ENCODE results near the gene SLC35D1. TPM values are rescaled to one million over a fixed set of nuclear protein-coding genes. Genes with fewer than 3 reads are reported as not detected.
"Not testable (repeated sequence)": the region's sequence is repeated elsewhere in the genome, so short reads cannot be mapped to it uniquely, and the experiment has no call there.

Gene SLC35D1
- total and polyA plus RNA-seq, 2 experiments from 2014 or later, result 9.1 to 14.9 TPM

DNA sequence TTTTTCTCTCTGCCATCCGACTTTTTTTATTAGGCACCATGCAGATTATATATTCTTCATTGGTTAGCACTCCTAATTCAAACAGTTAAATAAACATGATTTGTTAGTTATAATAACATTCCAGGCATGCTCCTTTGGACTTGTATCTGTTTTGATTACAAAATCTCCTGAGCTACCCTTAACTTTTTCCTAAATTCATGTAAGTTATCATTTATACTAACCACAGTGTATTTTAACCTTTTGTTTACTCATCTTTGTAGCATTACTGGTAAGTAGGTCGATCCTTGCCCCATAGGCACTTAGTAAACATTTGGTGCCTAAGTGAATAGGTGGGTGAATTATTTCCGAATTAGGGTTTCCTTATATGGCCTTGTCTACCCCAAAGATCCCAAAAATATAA is 85.4 kb downstream of the SLC35D1 start:
- Histone ChIP-seq H3F3A (ENCODE audit: insufficient read depth) (no peaks in the 10 kb centered on the region), H3K4me1 (ENCODE audit: insufficient read depth) (no peaks in the 10 kb centered on the region), H3K27me3 (replicated peaks; ENCODE audit: insufficient read depth) (no peaks in the 10 kb centered on the region), H3K79me2 (ENCODE audit: insufficient read depth) (peaks cover 70% of the 10 kb centered on the region), H2AFZ (no peak overlapping the region), H3K4me3 (no peak overlapping the region), H3K9me3 (ENCODE audit: low read depth) (peaks cover 4% of the 10 kb centered on the region), H3K4me2 (ENCODE audit: unreplicated experiment) (no peak overlapping the region), H3K9ac (no peak overlapping the region), H3K27ac (no peak overlapping the region), H4K20me1 (ENCODE audit: insufficient read depth) (no peaks in the 10 kb centered on the region), H3K36me3 (ENCODE audit: low read depth) (peaks cover 76% of the 10 kb centered on the region), H3K9me2 (ENCODE audit: insufficient read depth) (no peaks in the 10 kb centered on the region)
- 96% methylated on average over 3 of the region's 3 CpGs for WGBS, 2 experiments (ENCODE audit: low coverage in 1 of 2, low lambda C conversion rate in 2 of 2, missing lambda C conversion rate in 2 of 2)
- in situ Hi-C loops (cut with MboI), result no loop called here
- TF ChIP-seq EZH2 (IDR thresholded peaks at IDR 0.05; ENCODE audit: insufficient read depth, poor library complexity, severe bottlenecking), result no peak
- TF ChIP-seq EZH2phosphoT487 (IDR thresholded peaks at IDR 0.05; ENCODE audit: insufficient read depth, low read depth), result no peak
- DNase-seq, result no peak

DNA sequence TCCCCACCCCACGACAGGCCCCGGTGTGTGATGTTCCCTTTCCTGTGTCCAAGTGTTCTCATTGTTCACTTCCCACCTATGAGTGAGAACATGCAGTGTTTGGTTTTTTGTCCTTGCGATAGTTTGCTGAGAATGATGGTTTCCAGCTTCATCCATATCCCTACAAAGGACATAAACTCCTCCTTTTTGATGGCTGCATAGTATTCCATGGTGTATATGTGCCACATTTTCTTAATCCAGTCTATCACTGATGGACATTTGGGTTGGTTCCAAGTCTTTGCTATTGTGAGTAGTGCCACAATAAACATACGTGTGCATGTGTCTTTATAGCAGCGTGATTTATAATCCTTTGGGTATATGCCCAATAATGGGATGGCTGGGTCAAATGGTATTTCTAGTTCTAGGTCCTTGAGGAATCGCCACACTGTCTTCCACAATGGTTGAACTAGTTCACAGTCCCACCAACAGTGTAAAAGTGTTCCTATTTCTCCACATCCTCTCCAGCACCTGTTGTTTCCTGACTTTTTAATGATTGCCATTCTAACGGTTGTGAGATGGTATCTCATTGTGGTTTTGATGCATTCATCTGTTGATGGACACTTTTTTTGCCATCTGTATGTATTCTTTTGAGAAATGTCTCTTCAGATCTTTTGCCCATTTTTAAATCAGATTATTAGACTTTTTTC is 87.6 kb downstream of the SLC35D1 start:
- H3K4me1 ChIP-seq (ENCODE audit: insufficient read depth); in situ Hi-C loops (cut with MboI); H3F3A ChIP-seq (ENCODE audit: insufficient read depth); H3K9me3 ChIP-seq (ENCODE audit: low read depth); H4K20me1 ChIP-seq (ENCODE audit: insufficient read depth); H3K9ac ChIP-seq; H3K4me2 ChIP-seq (ENCODE audit: unreplicated experiment); H2AFZ ChIP-seq; H3K27me3 ChIP-seq (replicated peaks; ENCODE audit: insufficient read depth); H3K9me2 ChIP-seq (ENCODE audit: insufficient read depth); H3K27ac ChIP-seq; H3K4me3 ChIP-seq; DNase-seq: not testable (repeated sequence)
- Histone ChIP-seq H3K36me3 (ENCODE audit: low read depth) (peaks cover 82% of the 10 kb centered on the region), H3K79me2 (ENCODE audit: insufficient read depth) (peaks cover 80% of the 10 kb centered on the region)
- 87 to 95% methylated on average over 6 to 7 of the region's 7 CpGs for WGBS, 2 experiments (ENCODE audit: low coverage in 1 of 2, low lambda C conversion rate in 2 of 2, missing lambda C conversion rate in 2 of 2)

DNA sequence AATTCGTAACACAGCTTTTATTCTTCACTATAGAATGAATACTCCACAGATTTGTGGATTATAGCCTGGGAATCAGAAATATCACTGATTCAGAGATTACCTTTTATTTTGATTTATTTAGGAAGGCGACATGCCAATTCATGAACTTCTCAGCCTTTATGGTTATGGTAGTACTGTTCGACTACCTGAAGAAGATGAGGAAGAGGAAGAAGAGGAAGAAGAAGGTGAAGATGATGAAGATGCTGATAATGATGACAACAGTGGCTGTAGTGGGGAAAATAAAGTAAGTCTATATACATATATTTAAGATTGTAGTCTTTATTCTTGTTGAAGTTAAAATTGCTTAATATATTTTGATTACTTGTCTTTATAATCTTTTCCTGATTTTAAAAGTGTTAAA is 96.0 kb downstream of the SLC35D1 start:
- in situ Hi-C loops (cut with MboI), result no loop called here
- H3K4me2 ChIP-seq (ENCODE audit: unreplicated experiment), result no peak overlapping the region
- H3K4me1 ChIP-seq (ENCODE audit: insufficient read depth), result no peaks in the 10 kb centered on the region
- H3K27me3 ChIP-seq (replicated peaks; ENCODE audit: insufficient read depth), result no peaks in the 10 kb centered on the region
- H3K79me2 ChIP-seq (ENCODE audit: insufficient read depth), result peaks cover 96% of the 10 kb centered on the region
- H2AFZ ChIP-seq, result no peak overlapping the region
- 96 to 97% methylated on average over 3 of the region's 3 CpGs for WGBS, 2 experiments (ENCODE audit: low coverage in 1 of 2, low lambda C conversion rate in 2 of 2, missing lambda C conversion rate in 2 of 2)
- no peak for DNase-seq
- no peaks in the 10 kb centered on the region for H3F3A ChIP-seq (ENCODE audit: insufficient read depth)
- H4K20me1 ChIP-seq (ENCODE audit: insufficient read depth), result no peaks in the 10 kb centered on the region
- H3K9ac ChIP-seq, result no peak overlapping the region
- peaks cover 66% of the 10 kb centered on the region for H3K36me3 ChIP-seq (ENCODE audit: low read depth)
- no peaks in the 10 kb centered on the region for H3K9me2 ChIP-seq (ENCODE audit: insufficient read depth)
- no peak for TF ChIP-seq EZH2 (IDR thresholded peaks at IDR 0.05; ENCODE audit: insufficient read depth, poor library complexity, severe bottlenecking)
- TF ChIP-seq EZH2phosphoT487 (IDR thresholded peaks at IDR 0.05; ENCODE audit: insufficient read depth, low read depth), result no peak
- no peak overlapping the region for H3K27ac ChIP-seq
- no peak overlapping the region for H3K4me3 ChIP-seq
- H3K9me3 ChIP-seq (ENCODE audit: low read depth), result no peaks in the 10 kb centered on the region

DNA sequence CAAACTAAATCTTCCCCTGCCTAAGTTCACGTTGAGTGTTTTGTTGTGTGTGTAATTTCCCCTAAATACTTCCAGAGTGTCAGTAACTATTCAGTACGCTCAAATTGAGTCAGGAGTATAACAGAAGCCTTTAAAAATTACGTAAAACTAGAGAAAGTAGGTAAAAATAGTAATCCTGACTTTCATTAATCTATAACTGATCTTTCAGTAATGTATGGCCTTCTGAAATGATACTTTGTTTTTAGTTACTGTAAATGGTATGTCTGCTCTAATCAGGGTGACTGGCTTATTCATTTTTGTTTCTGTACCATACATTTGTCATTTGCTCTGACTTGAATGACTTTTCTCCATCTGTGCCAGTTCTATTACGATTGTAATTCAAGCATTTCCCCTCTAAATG is 99.7 kb downstream of the SLC35D1 start:
- H3K27ac ChIP-seq, result no peak overlapping the region
- 90 to 92% methylated on average over 4 of the region's 4 CpGs for WGBS, 2 experiments (ENCODE audit: low coverage in 1 of 2, low lambda C conversion rate in 2 of 2, missing lambda C conversion rate in 2 of 2)
- H3K27me3 ChIP-seq (replicated peaks; ENCODE audit: insufficient read depth), result no peaks in the 10 kb centered on the region
- H3F3A ChIP-seq (ENCODE audit: insufficient read depth), result peaks cover 18% of the 10 kb centered on the region
- no peaks in the 10 kb centered on the region for H3K9me3 ChIP-seq (ENCODE audit: low read depth)
- peaks cover 38% of the 10 kb centered on the region for H3K36me3 ChIP-seq (ENCODE audit: low read depth)
- no peak overlapping the region for H2AFZ ChIP-seq
- H4K20me1 ChIP-seq (ENCODE audit: insufficient read depth), result no peaks in the 10 kb centered on the region
- peaks cover 100% of the 10 kb centered on the region for H3K79me2 ChIP-seq (ENCODE audit: insufficient read depth)
- peaks cover 9% of the 10 kb centered on the region; the same call in 1 of the 2 replicates for H3K4me1 ChIP-seq (ENCODE audit: insufficient read depth)
- no peaks in the 10 kb centered on the region for H3K9me2 ChIP-seq (ENCODE audit: insufficient read depth)
- no peak for TF ChIP-seq EZH2phosphoT487 (IDR thresholded peaks at IDR 0.05; ENCODE audit: insufficient read depth, low read depth)
- no peak for TF ChIP-seq EZH2 (IDR thresholded peaks at IDR 0.05; ENCODE audit: insufficient read depth, poor library complexity, severe bottlenecking)
- in situ Hi-C loops (cut with MboI), result no loop called here
- no peak overlapping the region for H3K9ac ChIP-seq
- no peak overlapping the region for H3K4me2 ChIP-seq (ENCODE audit: unreplicated experiment)
- no peak for DNase-seq
- no peak overlapping the region for H3K4me3 ChIP-seq
